OCI-LY3 (cell line): Measurements from ENCODE around the gene FEM1B.

Experiments
- H2AFZ ChIP-seq: fragments of 200-600, 300-600 bp; shearing (Covaris generic); 2 replicates; pipeline ENCODE4 v1.6.0; 2014; ENCODE audit warnings: antibody characterized with exemption, low read depth, low read length
- H3K27ac ChIP-seq: fragments of 200-600, 300-600 bp; sonication (generic); 2 replicates; pipeline ENCODE4 v1.5.1; 2014; ENCODE audit warnings: mild to moderate bottlenecking, low read length, moderate library complexity, mixed read lengths
- H3K27me3 ChIP-seq: fragments of 200-600, 300-600 bp; sonication (generic); 2 replicates; pipeline ENCODE4 v1.6.1; 2014; ENCODE audit warnings: low read depth, low read length, mixed read lengths
- H3K36me3 ChIP-seq: fragments of 200-600, 300-600 bp; sonication (generic); replicated peaks from 2 replicates; pipeline ENCODE3; 2014; ENCODE audit warnings: low read depth, low read length, mixed read lengths
- H3K4me1 ChIP-seq: fragments of 300-600, 200-600 bp; sonication (generic); 2 replicates; pipeline ENCODE4 v1.6.1; 2014; ENCODE audit warnings: low read length, mixed read lengths
- H3K4me2 ChIP-seq: fragments of 200-600, 300-600 bp; sonication (generic); 2 replicates; pipeline ENCODE4 v1.6.1; 2014; ENCODE audit warnings: low read length, mixed read lengths
- H3K4me3 ChIP-seq: fragments of 300-600, 200-600 bp; sonication (generic); 2 replicates; pipeline ENCODE4 v1.5.1; 2014; ENCODE audit warnings: antibody characterized with exemption, mild to moderate bottlenecking, low read length, moderate library complexity
- H3K79me2 ChIP-seq: fragments of 300-600, 200-600 bp; shearing (Covaris generic); 2 replicates; pipeline ENCODE4 v1.6.1; 2014; ENCODE audit warnings: mild to moderate bottlenecking, low read length, mixed read lengths
- H3K9ac ChIP-seq: fragments of 300-600, 200-600 bp; shearing (Covaris generic); 2 replicates; pipeline ENCODE4 v1.6.0; 2014; ENCODE audit warnings: mild to moderate bottlenecking, low read length, moderate library complexity
- H3K9me3 ChIP-seq: fragments of 200-600, 300-600 bp; shearing (Covaris generic); 2 replicates; pipeline ENCODE4 v1.6.1; 2014; ENCODE audit warnings: low read length, mixed read lengths; ENCODE audit not compliant: insufficient read depth
- H4K20me1 ChIP-seq: fragments of 200-600, 300-600 bp; sonication (generic); 2 replicates; pipeline ENCODE4 v1.6.1; 2016; ENCODE audit warnings: low read length, mixed read lengths; ENCODE audit not compliant: insufficient read depth
- CTCF ChIP-seq: fragments of 200-600, 300-600 bp; sonication (generic); IDR thresholded peaks from 2 replicates; pipeline ENCODE4 v1.5.1; 2014; ENCODE audit warnings: antibody characterized with exemption, low read length, low read depth
- EZH2phosphoT487 ChIP-seq: fragments of 200-600 bp; shearing (Covaris generic); IDR thresholded peaks from 2 replicates; pipeline ENCODE4 v1.6.1; 2018; ENCODE audit warnings: antibody characterized with exemption, mixed run types, low read depth

Gene FEM1B

GRCh38 chr15:68277603-68278344 is at the start of gene FEM1B:
TSS of gene FEM1B (plus strand) at chr15:68277745. CDS start at chr15:68278418, 673 bp downstream.
- Histone ChIP-seq H2AFZ (peak within 1 kb of the TSS; percentile 90), H3K27me3 (no peaks in the 10 kb centered on the region), H3K9me3 (no peaks in the 10 kb centered on the region), H3K4me2 (peak within 1 kb of the TSS; percentile 94), H3K4me1 (peaks cover 35% of the 10 kb centered on the region), H4K20me1 (peaks cover 38% of the 10 kb centered on the region), H3K4me3 (peak within 1 kb of the TSS; percentile 95), H3K36me3 (peaks cover 13% of the 10 kb centered on the region), H3K9ac (peak within 1 kb of the TSS; percentile 86), H3K79me2 (peaks cover 55% of the 10 kb centered on the region), H3K27ac (peak within 1 kb of the TSS; percentile 90)
- TF ChIP-seq CTCF (peak; percentile 33), EZH2phosphoT487 (no peak)

GRCh38 chr15:68228143-68228970 is 49.2 kb upstream of the FEM1B start:
- Histone ChIP-seq H2AFZ (no peak overlapping the region), H3K36me3 (peaks cover 11% of the 10 kb centered on the region), H3K27ac (peak overlapping the region; percentile 70), H3K4me3 (peak overlapping the region; percentile 96), H3K9ac (peak overlapping the region; percentile 98), H3K4me2 (peak overlapping the region; percentile 95), H3K27me3 (no peaks in the 10 kb centered on the region), H3K9me3 (no peaks in the 10 kb centered on the region), H3K4me1 (peaks cover 38% of the 10 kb centered on the region), H4K20me1 (peaks cover 20% of the 10 kb centered on the region), H3K79me2 (peaks cover 65% of the 10 kb centered on the region)
- TF ChIP-seq EZH2phosphoT487, result no peak
- no peak for TF ChIP-seq CTCF

GRCh38 chr15:68228971-68229385 is 48.6 kb upstream of the FEM1B start:
- peaks cover 59% of the 10 kb centered on the region for H3K79me2 ChIP-seq
- TF ChIP-seq CTCF, result no peak
- TF ChIP-seq EZH2phosphoT487, result no peak
- peak overlapping the region; percentile 56; the same call in 1 of the 2 replicates for H2AFZ ChIP-seq
- peaks cover 40% of the 10 kb centered on the region for H3K4me1 ChIP-seq
- peak overlapping the region; percentile 96 for H3K4me3 ChIP-seq
- H3K36me3 ChIP-seq, result peaks cover 8% of the 10 kb centered on the region
- H3K27me3 ChIP-seq, result no peaks in the 10 kb centered on the region
- peaks cover 20% of the 10 kb centered on the region for H4K20me1 ChIP-seq
- H3K4me2 ChIP-seq, result peak overlapping the region; percentile 95
- H3K9me3 ChIP-seq, result no peaks in the 10 kb centered on the region
- peak overlapping the region; percentile 70 for H3K27ac ChIP-seq
- peak overlapping the region; percentile 98 for H3K9ac ChIP-seq
